Measurements from ENCODE around the gene PAPSS1. TPM values are rescaled to one million over a fixed set of nuclear protein-coding genes. Genes with fewer than 3 reads are reported as not detected.

The PAPSS1 gene
- total RNA-seq, 1 experiment from 2014 or later = 83.6 TPM

- Histone ChIP-seq H4K8ac (replicated peaks; ENCODE audit: insufficient read length, low read depth, low read length) (no peak overlapping the region), H3K4me2 (ENCODE audit: insufficient read depth, insufficient read length, low read length) (no peak overlapping the region), H3K79me1 (ENCODE audit: insufficient read depth, low read depth, low read length, poor library complexity, severe bottlenecking) (peaks cover 3% of the 10 kb centered on the region), H3K27ac (ENCODE audit: insufficient read length, low read depth, low read length) (no peak overlapping the region), H3T11ph (ENCODE audit: low read length) (no peak overlapping the region), H4K20me1 (ENCODE audit: control insufficient read depth, insufficient read depth, insufficient read length) (no peaks in the 10 kb centered on the region), H3K9me3 (ENCODE audit: control insufficient read depth, low read depth, low read length) (no peaks in the 10 kb centered on the region), H3K4ac (ENCODE audit: low read depth, low read length) (no peak overlapping the region), H2AFZ (ENCODE audit: low read length) (no peak overlapping the region), H3K27me3 (ENCODE audit: insufficient read depth, low read length) (no peaks in the 10 kb centered on the region), H3K4me1 (ENCODE audit: insufficient read depth, low read length) (no peaks in the 10 kb centered on the region), H2BK15ac (ENCODE audit: low read depth, low read length) (no peak overlapping the region), H3K79me2 (ENCODE audit: insufficient read depth, low read length) (no peaks in the 10 kb centered on the region), H2BK20ac (ENCODE audit: low read depth, low read length, poor library complexity, severe bottlenecking) (no peak overlapping the region), H2AK5ac (ENCODE audit: insufficient read length, low read length) (no peak overlapping the region), H4K91ac (ENCODE audit: insufficient read length, low read depth, low read length) (no peak overlapping the region), H3K23me2 (ENCODE audit: insufficient read length, low read depth, low read length, poor library complexity, severe bottlenecking) (no peaks in the 10 kb centered on the region), H2BK5ac (ENCODE audit: insufficient read length, low read length) (no peak overlapping the region), H2BK120ac (ENCODE audit: low read depth, low read length, poor library complexity, severe bottlenecking) (no peak overlapping the region), H3K23ac (ENCODE audit: insufficient read length, low read depth, low read length) (no peak overlapping the region), H3K18ac (ENCODE audit: insufficient read length, low read depth, low read length) (no peak overlapping the region), H3K56ac (ENCODE audit: insufficient read length, low read depth, low read length) (no peak overlapping the region), H2BK12ac (ENCODE audit: insufficient read length, low read depth, low read length) (no peak overlapping the region), H4K5ac (ENCODE audit: insufficient read length, low read depth, low read length) (no peak overlapping the region), H3K9ac (ENCODE audit: extremely low read depth, insufficient read length, low read length) (no peak overlapping the region), H3K14ac (ENCODE audit: insufficient read depth, low read length) (no peak overlapping the region)
- no peaks in the 10 kb centered on the region for H3K27me3 Mint-ChIP-seq (ENCODE audit: low read depth)
- WGBS (ENCODE audit: extremely low coverage, insufficient read length, low lambda C conversion rate) = no CpG with 5 or more reads among the region's 3 CpGs
- no peak for DNase-seq
- TF ChIP-seq CTCF (conservative IDR thresholded peaks at IDR 0.05) = no peak
- H3K27ac Mint-ChIP-seq = no peak overlapping the region; a peak in 1 of 7 replicates
- peaks cover 14 to 23% (median 19%) of the 10 kb centered on the region in 3 experiments for H3K36me3 Mint-ChIP-seq (ENCODE audit: insufficient read depth in 1 of 3, low read depth in 3 of 3)
- no peaks in the 10 kb centered on the region; a peak in 1 of 5 replicates for H3K9me3 Mint-ChIP-seq
- H3K4me1 Mint-ChIP-seq = no peaks in the 10 kb centered on the region
- no peak overlapping the region for H3K4me3 Mint-ChIP-seq
Observed at GRCh38 chr4:107616838-107617389, 103.1 kb downstream of the PAPSS1 start.

All from H9 (cell line).